PFSK-1 (cell line): ENCODE data around the gene TGOLN2.

Experiments
- REST ChIP-seq, 2 experiments: IDR thresholded peaks; 2 replicates each; pipeline versions ENCODE4 v1.6.1 to v1.8.0; 2011 to 2012; ENCODE audit warnings: low read depth in 2 of 2, low read length in 2 of 2, control low read depth in 1 of 2, inconsistent platforms in 1 of 2, mild to moderate bottlenecking in 1 of 2, moderate library complexity in 1 of 2; ENCODE audit not compliant: insufficient read depth in 1 of 2
- TAF1 ChIP-seq: IDR thresholded peaks from 2 replicates; pipeline ENCODE4 v1.6.1; 2012; ENCODE audit warnings: low read length, control low read depth, borderline replicate concordance; ENCODE audit not compliant: insufficient read depth

GRCh38 chr2:85325466-85325811 is 2.4 kb downstream of the TGOLN2 start:
- TF ChIP-seq TAF1: no peak
- no peak for TF ChIP-seq REST (IDR thresholded peaks at IDR 0.05; ENCODE audit: insufficient read depth in 1 of 2, low read depth in 2 of 2, low read length in 2 of 2)
